Adrenal gland (tissue), 5 donors: ENCODE measurements around the gene NR1H4.

Experiments used
- CTCF ChIP-seq, 6 experiments: fragments of 450-650 bp in 4 of 6; fragments of 200-600 bp in 2 of 6; sonication (generic) in 1 of 6; IDR thresholded peaks; 1 replicate in 5 of 6; 2 replicates in 1 of 6; pipeline versions ENCODE4 v1.5.1 to v1.8.0; 2016 to 2021; ENCODE audit warnings: antibody characterized with exemption in 6 of 6, mild to moderate bottlenecking in 2 of 6, moderate library complexity in 1 of 6
- POLR2A ChIP-seq, 2 donors: fragments of 450-650 bp; IDR thresholded peaks; one replicate each; pipeline ENCODE4 v1.6.1; 2017; ENCODE audit warnings: antibody characterized with exemption in 2 of 2, mild to moderate bottlenecking in 2 of 2, moderate library complexity in 1 of 2
- donor health status: DM: no; HTN: no; CAD: no.

GRCh38 chr12:100490056-100490455, 16.4 kb downstream of the NR1H4 start:
- TF ChIP-seq CTCF (IDR thresholded peaks at IDR 0.05), result no peak
- no peak for TF ChIP-seq POLR2A (IDR thresholded peaks at IDR 0.05)
